GM10266 (cell line): Measurements from ENCODE around the gene CAPZA2.
"Not testable (repeated sequence)": the region's sequence is repeated elsewhere in the genome, so short reads cannot be mapped to it uniquely, and the experiment has no call there.

Source experiments
- DNase-seq: peaks from one replicate; pipeline ENCODE4 v3.0.0; 2012; ENCODE audit errors: extremely low spot score
- TF ChIP-seq, protein P1 (sequence below): IDR thresholded peaks from 2 replicates; pipeline ENCODE4 v1.5.1; 2012; ENCODE audit warnings: mild to moderate bottlenecking, low read depth; ENCODE audit not compliant: control insufficient read depth, insufficient read depth; ENCODE audit errors: missing control alignments

Gene CAPZA2

DNA sequence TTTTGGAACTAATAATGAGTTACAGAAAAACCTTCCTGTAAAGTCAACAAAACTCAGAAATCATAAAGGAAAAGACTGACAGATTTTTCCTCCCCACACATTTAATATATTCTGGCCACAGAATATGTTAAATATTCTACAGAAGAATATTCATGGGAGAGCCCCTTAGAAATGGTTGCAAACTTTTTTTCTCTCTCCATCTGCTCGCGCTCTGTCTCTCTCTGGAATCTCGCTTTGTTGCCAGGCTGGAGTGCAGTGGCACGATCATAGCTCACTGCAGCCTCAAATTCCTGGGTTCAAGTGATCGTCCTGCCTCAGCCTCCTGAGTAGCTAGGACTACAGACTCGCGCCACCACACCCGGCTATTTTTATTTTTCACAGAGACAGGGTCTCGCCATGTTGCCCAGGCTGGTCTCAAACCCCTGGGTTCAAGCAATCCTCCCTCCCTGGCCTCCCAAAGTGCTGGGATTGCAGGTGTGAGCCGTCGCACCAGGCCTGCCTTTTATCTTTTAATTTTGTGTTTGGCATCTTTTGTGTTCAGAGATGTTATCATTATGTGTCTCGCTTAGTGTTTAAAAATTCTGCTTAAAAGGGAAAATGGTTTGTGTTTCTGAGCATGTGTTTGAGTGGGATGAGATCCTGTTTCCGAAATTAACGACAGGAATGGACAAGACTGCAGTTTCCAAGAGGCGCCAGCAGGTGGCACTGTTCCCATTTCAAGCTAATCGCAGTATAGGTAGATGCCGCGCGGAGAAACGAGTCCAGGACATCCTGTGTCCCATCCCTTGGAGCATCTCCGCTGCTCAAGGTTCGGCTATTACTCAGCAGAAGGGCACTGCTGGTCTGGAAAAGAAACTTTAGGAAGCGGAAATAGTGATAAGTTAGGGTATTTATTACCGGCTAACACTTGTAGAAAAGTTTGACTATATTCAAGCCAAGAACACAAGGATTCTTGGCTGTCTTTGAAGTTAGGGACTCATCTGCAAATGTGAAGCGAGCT is 67.8 kb downstream of the CAPZA2 start:
- TF ChIP-seq, protein P1, sequence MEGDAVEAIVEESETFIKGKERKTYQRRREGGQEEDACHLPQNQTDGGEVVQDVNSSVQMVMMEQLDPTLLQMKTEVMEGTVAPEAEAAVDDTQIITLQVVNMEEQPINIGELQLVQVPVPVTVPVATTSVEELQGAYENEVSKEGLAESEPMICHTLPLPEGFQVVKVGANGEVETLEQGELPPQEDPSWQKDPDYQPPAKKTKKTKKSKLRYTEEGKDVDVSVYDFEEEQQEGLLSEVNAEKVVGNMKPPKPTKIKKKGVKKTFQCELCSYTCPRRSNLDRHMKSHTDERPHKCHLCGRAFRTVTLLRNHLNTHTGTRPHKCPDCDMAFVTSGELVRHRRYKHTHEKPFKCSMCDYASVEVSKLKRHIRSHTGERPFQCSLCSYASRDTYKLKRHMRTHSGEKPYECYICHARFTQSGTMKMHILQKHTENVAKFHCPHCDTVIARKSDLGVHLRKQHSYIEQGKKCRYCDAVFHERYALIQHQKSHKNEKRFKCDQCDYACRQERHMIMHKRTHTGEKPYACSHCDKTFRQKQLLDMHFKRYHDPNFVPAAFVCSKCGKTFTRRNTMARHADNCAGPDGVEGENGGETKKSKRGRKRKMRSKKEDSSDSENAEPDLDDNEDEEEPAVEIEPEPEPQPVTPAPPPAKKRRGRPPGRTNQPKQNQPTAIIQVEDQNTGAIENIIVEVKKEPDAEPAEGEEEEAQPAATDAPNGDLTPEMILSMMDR = peak; percentile 93
- peak; percentile 66 for DNase-seq

GRCh38 chr7:116932566-116932965 is 70.2 kb downstream of the CAPZA2 start:
- no peak for DNase-seq
- TF ChIP-seq, protein P1 = no peak

DNA sequence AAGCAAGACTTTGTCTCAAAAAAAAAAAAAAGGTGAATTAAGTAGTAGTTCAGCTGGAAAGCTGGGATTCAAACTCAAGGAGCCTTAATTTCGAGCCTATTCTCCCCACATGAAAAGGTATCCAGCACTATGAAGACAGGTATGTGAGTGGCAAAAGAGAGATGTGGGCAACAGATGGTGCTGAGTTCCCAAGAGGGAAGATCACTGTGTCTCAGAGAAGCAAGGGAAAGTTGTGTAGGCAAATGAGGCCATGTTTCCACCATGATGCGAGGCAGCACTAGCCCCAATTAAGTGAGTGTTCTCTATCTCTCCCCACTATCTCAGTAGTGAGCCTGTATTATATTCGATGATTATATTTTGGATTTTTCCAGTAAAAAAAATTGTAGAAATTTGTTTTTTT is 71.1 kb downstream of the CAPZA2 start:
- DNase-seq = no peak
- TF ChIP-seq, protein P1 = no peak

DNA sequence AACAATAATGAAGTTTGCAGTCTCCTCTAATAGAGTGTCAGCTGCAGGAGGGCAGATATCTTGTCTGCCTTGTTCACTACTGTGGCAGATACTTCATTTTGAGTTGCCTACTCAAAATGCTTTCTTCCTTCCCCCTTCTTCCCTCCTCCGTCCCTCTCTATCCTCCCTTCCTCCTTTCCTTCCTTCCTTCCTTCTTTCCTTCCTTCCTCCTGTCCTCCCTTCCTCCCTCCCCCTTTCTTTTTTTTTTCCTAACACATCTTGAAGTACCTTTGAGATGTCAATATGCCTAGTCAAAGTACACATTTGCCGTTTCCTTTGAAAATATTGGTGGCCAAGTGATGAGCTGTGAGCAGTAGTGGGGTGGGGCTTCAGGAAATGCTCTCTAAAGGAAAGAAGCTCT is 72.2 kb downstream of the CAPZA2 start:
- TF ChIP-seq, protein P1 = no peak
- no peak for DNase-seq

DNA sequence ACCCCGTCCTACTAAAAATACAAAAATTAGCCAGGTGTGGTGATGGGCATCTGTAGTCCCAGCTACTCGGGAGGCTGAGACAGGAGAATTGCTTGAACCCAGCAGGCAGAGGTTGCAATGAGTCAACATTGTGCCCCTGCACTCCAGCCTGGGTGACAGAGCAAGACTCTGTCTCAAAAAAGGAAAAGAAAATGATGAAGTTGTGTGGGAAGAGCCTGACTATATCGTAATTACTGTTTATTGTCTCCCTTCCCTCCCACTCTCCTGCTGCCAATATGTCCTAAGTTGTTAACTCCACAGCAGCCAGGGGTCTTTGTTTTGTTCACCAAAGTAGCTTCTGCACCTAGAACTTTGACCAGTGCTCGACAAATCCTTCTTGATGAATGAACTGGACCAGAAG is 74.5 kb downstream of the CAPZA2 start:
- DNase-seq = not testable (repeated sequence)

GRCh38 chr7:116938678-116939077 is 76.3 kb downstream of the CAPZA2 start:
- TF ChIP-seq, protein P1 = no peak

GRCh38 chr7:116940689-116941370 is 78.4 kb downstream of the CAPZA2 start:
- TF ChIP-seq, protein P1 = no peak
- no peak for DNase-seq

More at GRCh38 chr7:116938678-116939077, 76.3 kb downstream of the CAPZA2 start:
- no peak for DNase-seq
